Stimulated activated CD8-positive, alpha-beta memory T cell treated with anti-CD3 and anti-CD28 coated beads, Interleukin-12 subunit alpha, Interleukin-12 subunit beta, amount 100 ng/mL, for 24 hours (primary cell): ENCODE measurements around the gene USP6.
"Not testable (repeated sequence)": the region's sequence is repeated elsewhere in the genome, so short reads cannot be mapped to it uniquely, and the experiment has no call there.

ENCODE experiments used
- DNase-seq: peaks from one replicate; pipeline ENCODE4 v3.0.0-alpha.2; 2020; ENCODE audit errors: extremely low read depth

USP6 gene

GRCh38 chr17:5135726-5136579 lies 20.1 kb downstream of the USP6 start:
- no peak for DNase-seq

- DNase-seq: not testable (repeated sequence)
These were observed 21.0 kb downstream of the USP6 start for GRCh38 chr17:5136580-5137412.

- not testable (repeated sequence) for DNase-seq
These were observed 21.8 kb downstream of the USP6 start for GRCh38 chr17:5137511-5138197.

GRCh38 chr17:5138198-5138544 lies 22.3 kb downstream of the USP6 start:
- not testable (repeated sequence) for DNase-seq

GRCh38 chr17:5138616-5139457 lies 23.0 kb downstream of the USP6 start:
- DNase-seq: no peak

DNA sequence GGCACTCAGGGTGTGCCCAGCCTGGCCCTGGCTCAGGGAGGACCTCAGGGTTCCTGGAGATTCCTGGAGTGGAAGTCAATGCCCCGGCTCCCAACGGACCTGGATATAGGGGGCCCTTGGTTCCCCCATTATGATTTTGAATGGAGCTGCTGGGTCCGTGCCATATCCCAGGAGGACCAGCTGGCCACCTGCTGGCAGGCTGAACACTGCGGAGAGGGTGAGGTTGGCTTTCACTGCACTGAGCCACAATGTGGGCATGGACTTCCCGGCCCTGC lies 23.6 kb downstream of the USP6 start:
- no peak for DNase-seq

- DNase-seq: not testable (repeated sequence)
These were observed 27.0 kb downstream of the USP6 start for GRCh38 chr17:5142877-5143276.

- not testable (repeated sequence) for DNase-seq
These were observed 30.3 kb downstream of the USP6 start for GRCh38 chr17:5146122-5146521.

DNA sequence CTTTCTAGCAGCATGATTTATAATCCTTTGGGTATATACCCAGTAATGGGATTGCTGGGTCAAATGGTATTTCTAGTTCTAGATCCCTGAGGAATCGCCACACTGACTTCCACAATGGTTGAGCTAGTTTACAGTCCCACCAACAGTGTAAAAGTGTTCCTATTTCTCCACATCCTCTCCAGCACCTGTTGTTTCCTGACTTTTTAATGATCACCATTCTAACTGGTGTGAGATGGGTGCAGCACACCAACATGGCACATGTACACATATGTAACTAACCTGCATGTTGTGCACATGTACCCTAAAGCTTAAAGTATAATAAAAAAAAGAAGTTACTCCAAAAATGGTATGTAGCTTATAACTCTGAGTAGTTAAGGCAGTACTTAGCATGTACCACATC lies 44.9 kb downstream of the USP6 start:
- DNase-seq: not testable (repeated sequence)

DNA sequence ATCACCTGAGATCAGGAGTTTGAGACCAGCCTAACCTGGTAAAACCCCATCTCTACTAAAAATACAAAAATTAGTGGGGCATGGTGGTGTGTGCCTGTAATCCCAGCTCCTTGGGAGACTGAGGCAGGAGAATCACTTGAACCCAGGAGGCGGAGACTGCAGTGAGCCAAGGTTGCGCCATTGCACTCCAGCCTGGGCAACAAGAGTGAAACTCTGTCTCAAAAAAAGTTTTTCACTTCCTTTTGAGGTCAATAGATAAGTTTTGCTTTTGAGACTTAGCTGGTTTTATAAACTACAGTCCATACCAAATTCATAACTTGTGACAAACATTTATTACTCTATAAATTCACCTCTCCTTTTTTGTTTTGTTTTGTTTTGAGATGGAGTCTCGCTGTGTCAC lies 46.0 kb downstream of the USP6 start:
- not testable (repeated sequence) for DNase-seq

DNA sequence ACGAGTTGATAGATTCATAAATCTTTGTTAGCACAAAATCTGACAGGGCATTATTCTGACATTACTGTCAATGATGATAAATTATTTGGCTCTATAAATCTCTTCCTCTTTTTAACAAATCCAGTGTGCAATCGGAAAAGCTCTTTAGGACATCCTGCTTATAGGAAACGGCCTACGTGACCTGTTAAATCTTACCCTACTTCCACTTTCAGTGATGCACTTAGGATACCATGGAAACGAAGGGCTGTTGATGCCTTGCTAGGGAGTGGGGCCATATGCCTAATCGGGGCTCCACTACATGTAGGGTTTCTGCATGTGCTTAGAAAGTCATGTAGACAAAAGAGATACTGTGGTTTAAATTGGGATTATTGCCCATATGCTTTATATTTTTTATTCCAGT lies 48.6 kb downstream of the USP6 start:
- no peak for DNase-seq

DNA sequence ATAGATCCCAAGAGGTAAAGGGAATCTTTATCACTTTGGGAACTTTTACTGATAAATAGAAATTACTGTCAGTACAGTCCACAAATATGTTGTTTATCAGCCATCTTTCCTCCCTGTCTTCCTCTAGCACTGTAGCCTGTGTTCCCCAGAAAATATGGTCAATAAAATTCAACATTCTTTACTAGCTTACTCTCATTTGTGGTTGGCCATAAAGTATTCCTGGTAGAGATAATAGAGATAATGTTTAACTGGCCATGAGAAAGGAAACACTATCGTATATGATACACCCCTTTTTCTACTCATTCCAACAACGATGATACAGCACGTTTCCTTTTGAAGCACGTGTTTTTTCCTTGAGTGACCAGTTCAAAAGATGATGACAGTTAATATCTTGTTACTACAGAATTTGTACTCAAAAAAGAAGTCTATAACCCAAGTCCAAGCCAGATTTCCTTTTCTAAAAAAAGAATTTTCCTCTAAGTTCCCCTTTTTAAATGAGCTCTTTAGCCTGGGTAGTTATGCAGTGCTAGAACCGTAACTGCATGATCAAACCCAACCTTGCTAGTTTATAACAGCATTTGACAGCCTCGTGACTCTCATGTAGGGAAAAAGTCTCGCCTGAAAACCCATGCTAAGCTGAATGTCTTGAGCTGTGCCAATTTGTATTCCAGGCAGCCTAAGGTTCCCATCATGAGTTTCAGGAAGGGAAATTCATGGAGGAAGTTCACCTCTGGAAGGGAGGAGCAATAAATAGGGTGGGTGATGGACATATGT lies 50.1 kb downstream of the USP6 start:
- not testable (repeated sequence) for DNase-seq

DNA sequence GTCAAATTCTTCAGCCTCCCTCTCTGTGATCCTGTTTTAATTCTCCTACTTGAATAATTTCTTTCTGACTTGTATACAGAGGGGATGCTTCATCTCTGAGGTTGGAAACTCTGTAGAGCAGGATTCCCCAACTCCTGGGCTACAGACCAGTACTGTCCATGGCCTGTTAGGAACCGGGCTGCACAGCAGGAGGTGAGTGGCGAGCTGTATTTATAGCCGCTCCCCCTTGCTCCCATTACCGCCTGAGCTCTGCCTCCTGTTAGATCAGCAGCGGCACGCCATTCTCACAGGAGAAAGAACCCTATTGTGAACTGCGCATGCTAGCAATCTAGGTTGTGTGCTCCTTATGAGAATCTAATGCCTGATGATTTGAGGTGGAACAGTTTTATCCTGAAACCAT lies 59.2 kb downstream of the USP6 start:
- not testable (repeated sequence) for DNase-seq

DNA sequence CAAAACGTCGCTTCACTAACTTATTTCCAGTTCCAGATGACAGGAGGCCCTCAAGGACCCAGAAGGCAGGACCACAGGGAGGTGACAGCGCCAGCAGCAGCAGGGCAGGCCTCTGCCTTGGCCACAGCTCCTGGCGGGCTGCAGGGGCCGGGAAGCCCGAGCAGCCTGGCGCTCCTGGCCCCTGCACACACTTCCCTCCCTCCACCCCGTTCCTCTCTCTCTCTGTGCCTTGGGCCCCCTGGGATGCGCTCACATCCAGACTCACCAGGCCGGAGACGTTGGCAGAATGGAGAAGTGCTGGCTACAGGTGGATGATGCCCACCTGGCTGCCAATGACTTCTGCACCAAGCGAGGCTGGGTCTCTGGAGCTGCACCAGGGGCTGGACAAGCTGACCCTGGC lies 63.2 kb downstream of the USP6 start:
- DNase-seq: no peak

DNA sequence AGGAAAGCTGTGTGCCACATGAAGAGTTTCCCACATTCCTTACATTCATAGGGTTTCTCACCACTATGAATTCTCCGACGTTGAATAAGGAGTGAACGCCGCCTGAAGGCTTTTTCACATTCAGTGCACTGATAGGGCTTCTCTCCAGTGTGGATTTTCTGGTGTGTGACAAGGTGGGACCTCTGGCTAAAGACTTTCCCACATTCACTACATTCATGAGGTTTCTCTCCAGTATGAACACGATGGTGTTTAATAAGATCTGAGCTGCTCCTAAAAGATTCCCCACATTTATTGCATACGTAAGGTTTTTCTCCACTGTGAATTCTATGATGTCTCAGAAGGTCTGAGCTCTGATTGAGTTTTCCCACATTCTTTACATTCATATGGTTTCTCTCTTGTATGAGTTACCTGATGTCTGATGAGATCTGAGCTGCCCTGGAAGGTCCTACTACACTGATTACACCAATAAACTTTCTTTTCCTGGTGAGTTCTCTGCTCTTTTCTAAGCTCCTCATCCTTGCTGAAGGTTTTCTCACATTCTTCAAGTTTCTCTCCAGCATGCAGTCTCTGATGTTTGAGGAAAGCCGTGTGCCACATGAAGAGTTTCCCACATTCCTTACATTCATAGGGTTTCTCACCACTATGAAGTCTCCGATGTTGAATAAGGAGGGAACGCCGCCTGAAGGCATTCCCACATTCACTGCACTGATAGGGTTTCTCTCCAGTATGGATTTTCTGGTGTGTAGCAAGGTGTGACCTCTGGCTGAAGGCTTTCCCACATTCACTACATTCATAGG lies 65.9 kb downstream of the USP6 start:
- DNase-seq: no peak

- DNase-seq: no peak
These were observed 67.0 kb downstream of the USP6 start for GRCh38 chr17:5182597-5183409.

- DNase-seq: no peak
These were observed 67.6 kb downstream of the USP6 start for GRCh38 chr17:5183410-5183793.

GRCh38 chr17:5184288-5184687 lies 68.5 kb downstream of the USP6 start:
- DNase-seq: no peak
